Measurements from ENCODE around the gene SACS.

DNA sequence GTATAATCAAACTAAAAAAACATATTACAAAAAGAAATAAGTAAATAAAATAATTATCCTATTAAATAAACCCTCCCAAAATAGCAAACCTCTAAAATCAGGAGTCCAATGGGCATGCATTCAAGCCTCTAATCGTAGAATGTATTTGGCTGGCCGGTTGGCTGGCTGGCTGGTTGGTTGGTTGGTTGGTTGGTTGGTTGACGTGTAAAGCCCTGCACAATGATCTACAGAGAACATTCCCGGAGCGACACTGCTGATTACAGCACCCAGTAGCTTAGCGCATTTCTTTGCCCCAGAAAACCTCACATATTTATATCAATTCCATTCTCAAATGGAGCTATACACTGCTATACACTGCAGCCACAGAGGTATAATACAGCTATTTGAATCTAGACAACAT, 65.6 kb downstream of the SACS start:
- TF ChIP-seq CTCF (IDR thresholded peaks at IDR 0.05; ENCODE audit: low read depth, low read length, poor library complexity, severe bottlenecking) = no peak
- TF ChIP-seq EZH2phosphoT487 (IDR thresholded peaks at IDR 0.05; ENCODE audit: borderline replicate concordance, low read length) = no peak
